Natural killer cell (primary cell): ENCODE data around the gene ARSG. TPM values are rescaled to one million over a fixed set of nuclear protein-coding genes. Genes with fewer than 3 reads are reported as not detected.

Experiments used
- ATAC-seq, 3 donors: fragments of 150-1000 bp in 2 of 3; fragments of 200-7000 bp in 1 of 3; cut with Tn5 transposase; 1 replicate in 1 of 3; 2 replicates in 2 of 3; pipeline ENCODE4 v1.10.0; 2021; ENCODE audit warnings: mild to moderate bottlenecking in 2 of 3, moderate library complexity in 2 of 3
- DNase-seq, 2 donors: peaks; one replicate each; pipeline versions ENCODE4 v3.0.0 to v3.0.0-alpha.2; 2013 to 2021; ENCODE audit warnings: mixed read lengths in 1 of 2
- H3K27ac ChIP-seq: one replicate; pipeline ENCODE4 v1.5.1; 2013; ENCODE audit warnings: mild to moderate bottlenecking, low read length
- H3K27me3 ChIP-seq: one replicate; pipeline ENCODE4 v1.6.1; 2013; ENCODE audit warnings: low read length; ENCODE audit not compliant: control insufficient read depth, insufficient read depth
- H3K36me3 ChIP-seq: one replicate; pipeline ENCODE4 v1.6.1; 2013; ENCODE audit warnings: low read length; ENCODE audit not compliant: control insufficient read depth, insufficient read depth
- H3K4me1 ChIP-seq: one replicate; pipeline ENCODE4 v1.6.1; 2013; ENCODE audit warnings: low read length; ENCODE audit not compliant: control insufficient read depth, insufficient read depth
- H3K4me3 ChIP-seq: one replicate; pipeline ENCODE4 v1.5.1; 2013; ENCODE audit warnings: low read length
- H3K9me3 ChIP-seq: one replicate; pipeline ENCODE4 v1.6.1; 2013; ENCODE audit warnings: low read length; ENCODE audit not compliant: control insufficient read depth, insufficient read depth
- H3K27ac Mint-ChIP-seq, 2 donors: one replicate each; pipeline ENCODE4 v1.8.0; 2022; ENCODE audit warnings: mild to moderate bottlenecking in 2 of 2, mixed read lengths in 2 of 2, moderate library complexity in 1 of 2
- H3K27me3 Mint-ChIP-seq, 2 donors: one replicate each; pipeline ENCODE4 v1.8.0; 2022; ENCODE audit warnings: low read depth in 2 of 2, mixed read lengths in 2 of 2
- H3K36me3 Mint-ChIP-seq: one replicate; pipeline ENCODE4 v1.8.0; 2022; ENCODE audit warnings: mixed read lengths
- H3K4me1 Mint-ChIP-seq, 2 donors: one replicate each; pipeline ENCODE4 v1.8.0; 2022; ENCODE audit warnings: mixed read lengths in 2 of 2
- H3K4me3 Mint-ChIP-seq: one replicate; pipeline ENCODE4 v1.8.0; 2022; ENCODE audit warnings: mild to moderate bottlenecking, moderate library complexity, mixed read lengths
- H3K9me3 Mint-ChIP-seq, 2 donors: one replicate each; pipeline ENCODE4 v1.8.0; 2022; ENCODE audit warnings: mixed read lengths in 2 of 2
- CTCF ChIP-seq: fragments of 200-600 bp; IDR thresholded peaks from one replicate; pipeline ENCODE4 v1.8.0; 2022; ENCODE audit warnings: antibody characterized with exemption
- WGBS: methylation state at CpG from one replicate; pipeline ENCODE4 v1.1.7; 2013; ENCODE audit warnings: missing lambda C conversion rate; ENCODE audit not compliant: insufficient coverage; 5-methylcytosine and 5-hydroxymethylcytosine counted together
- intact Hi-C: fragments of 100-400 bp; cut with micrococcal nuclease; formaldehyde crosslinking; loops from one replicate; pipeline ENCODE4 v1.14.2; 2022
- total RNA-seq, 4 donors: library from RNA; stranded (reverse); fragments of 120-200 nt in 1 of 4; gene quantifications; one replicate each; pipeline versions ENCODE4 v1.2.3 to v1.2.4, GENCODE V29; 2013 to 2022

Gene ARSG
- total RNA-seq, 3 donors from 2014 or later (not counting 1 experiment from before 2014, with no cell fraction given) = 34.8 to 52.3 (median 39.3) TPM

DNA sequence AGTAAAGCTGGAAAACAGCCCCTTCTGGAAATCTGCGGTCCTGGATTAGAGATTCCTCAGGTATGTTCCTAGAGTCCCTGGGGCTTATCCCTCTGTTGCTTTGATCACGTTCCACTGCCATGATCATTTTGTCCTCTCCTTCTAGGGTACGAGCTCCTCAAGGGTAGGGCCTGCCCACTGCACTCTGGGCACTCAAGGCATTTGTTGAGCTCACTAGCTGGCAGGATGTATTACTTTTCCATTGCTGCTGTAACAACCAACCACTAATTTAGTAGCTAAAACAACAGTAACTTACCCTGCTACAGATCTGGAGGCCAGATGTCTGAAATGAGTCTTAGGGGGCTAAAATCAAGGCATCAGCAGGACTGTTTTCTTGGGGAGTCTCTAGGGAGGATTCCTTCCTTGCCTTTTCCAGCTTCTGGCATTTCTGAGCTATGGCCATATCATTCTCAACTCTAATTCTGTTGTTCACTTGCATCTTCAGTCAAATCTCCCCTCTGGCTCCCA is 65.7 kb downstream of the ARSG start:
- no peaks in the 10 kb centered on the region for H3K36me3 ChIP-seq
- H3K27me3 ChIP-seq = no peaks in the 10 kb centered on the region
- peak overlapping the region; percentile 84 for H3K4me3 Mint-ChIP-seq
- intact Hi-C loops = loop anchor here (1.0 to 5.0 kb wide), 7 partner anchors 11 to 176 kb away; no protein-coding TSS in a partner anchor
- 61% methylated on average over 3 of the region's 3 CpGs for WGBS
- no peaks in the 10 kb centered on the region for H3K9me3 ChIP-seq
- H3K4me1 ChIP-seq = peaks cover 63% of the 10 kb centered on the region
- no peak for TF ChIP-seq CTCF
- no peaks in the 10 kb centered on the region for H3K27me3 Mint-ChIP-seq
- DNase-seq (peak in 1 of 2 donors; percentile 44), ATAC-seq (peak; percentile 36 to 64 (median 40))
- H3K9me3 Mint-ChIP-seq = no peaks in the 10 kb centered on the region
- peaks cover 61 to 64% of the 10 kb centered on the region in 2 donors for H3K4me1 Mint-ChIP-seq
- H3K27ac ChIP-seq = peak overlapping the region; percentile 67
- no peaks in the 10 kb centered on the region for H3K36me3 Mint-ChIP-seq
- peak overlapping the region; percentile 5 for H3K4me3 ChIP-seq
- peak overlapping the region; percentile 86 to 93 for H3K27ac Mint-ChIP-seq

GRCh38 chr17:68357886-68358285 is 66.6 kb downstream of the ARSG start:
- H3K9me3 Mint-ChIP-seq = no peaks in the 10 kb centered on the region
- no peaks in the 10 kb centered on the region for H3K27me3 Mint-ChIP-seq
- H3K36me3 ChIP-seq = no peaks in the 10 kb centered on the region
- no peak for ATAC-seq
- intact Hi-C loops = loop anchor here (2.0 to 5.0 kb wide), 4 partner anchors 46 to 177 kb away; no protein-coding TSS in a partner anchor
- no peaks in the 10 kb centered on the region for H3K36me3 Mint-ChIP-seq
- 97% methylated on average over 3 of the region's 4 CpGs for WGBS
- H3K4me3 Mint-ChIP-seq = peak overlapping the region; percentile 84
- no peak for TF ChIP-seq CTCF
- DNase-seq = no peak
- peaks cover 55% of the 10 kb centered on the region for H3K4me1 ChIP-seq
- H3K4me1 Mint-ChIP-seq = peaks cover 62 to 65% of the 10 kb centered on the region in 2 donors
- H3K27ac ChIP-seq = peak overlapping the region; percentile 67
- peak overlapping the region; percentile 86 to 93 for H3K27ac Mint-ChIP-seq
- no peaks in the 10 kb centered on the region for H3K9me3 ChIP-seq
- H3K4me3 ChIP-seq = no peak overlapping the region
- H3K27me3 ChIP-seq = no peaks in the 10 kb centered on the region

GRCh38 chr17:68359791-68360535 is 68.7 kb downstream of the ARSG start:
- Mint-ChIP-seq H3K27me3 (no peaks in the 10 kb centered on the region), H3K36me3 (peaks cover 7% of the 10 kb centered on the region), H3K4me1 (peaks cover 50% of the 10 kb centered on the region in 2 donors), H3K4me3 (no peak overlapping the region), H3K9me3 (no peaks in the 10 kb centered on the region), H3K27ac (peak overlapping the region in 1 of 2 donors; percentile 67)
- WGBS = 90% methylated on average over 10 of the region's 13 CpGs
- intact Hi-C loops = loop anchor here (5.0 kb wide), 2 partner anchors 48 to 77 kb away; no protein-coding TSS in a partner anchor
- H3K36me3 ChIP-seq = no peaks in the 10 kb centered on the region
- no peak overlapping the region for H3K27ac ChIP-seq
- no peaks in the 10 kb centered on the region for H3K9me3 ChIP-seq
- peaks cover 35% of the 10 kb centered on the region for H3K4me1 ChIP-seq
- DNase-seq (no peak), ATAC-seq (no peak)
- no peaks in the 10 kb centered on the region for H3K27me3 ChIP-seq
- no peak for TF ChIP-seq CTCF
- no peak overlapping the region for H3K4me3 ChIP-seq
